ENCODE results near the gene REPIN1.

The REPIN1 gene

DNA sequence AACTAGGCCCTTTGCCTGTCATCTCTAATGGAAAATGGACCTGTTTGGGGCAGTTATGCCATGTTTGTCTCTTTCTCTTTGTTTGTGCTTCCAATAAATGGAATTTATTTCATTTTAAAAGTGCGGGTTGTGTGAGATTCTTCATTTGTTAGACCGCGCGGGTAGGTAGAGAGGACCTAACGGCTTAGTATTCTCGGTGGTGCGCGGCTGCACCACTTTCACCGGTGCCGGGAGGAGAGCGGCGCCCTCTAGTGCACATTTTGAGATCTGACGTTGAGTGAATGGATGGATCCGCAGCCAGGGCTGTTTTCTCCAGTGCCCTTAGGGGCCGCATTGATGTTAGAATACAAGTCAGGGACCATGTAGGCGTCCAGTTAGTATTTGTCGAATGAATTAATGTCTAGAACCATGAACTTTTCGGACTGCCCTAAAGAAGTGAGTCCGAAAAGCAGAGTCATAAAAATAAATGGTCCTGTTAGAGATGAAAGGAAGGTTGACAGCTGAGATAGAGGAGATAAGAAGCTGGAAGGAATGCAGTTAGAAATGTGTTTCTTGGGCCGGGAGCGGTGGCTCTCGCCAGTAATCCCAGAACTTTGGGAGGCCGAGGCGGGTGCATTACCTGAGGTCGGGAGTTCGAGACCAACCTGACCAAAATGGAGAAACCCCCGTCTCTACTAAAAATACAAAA, 52.5 kb downstream of the REPIN1 start:
- H3K4me1 ChIP-seq (ENCODE audit: control insufficient read depth, insufficient read depth, low read length): no peaks in the 10 kb centered on the region
- H3K9me3 ChIP-seq (ENCODE audit: control insufficient read depth, low read length): no peaks in the 10 kb centered on the region
- H3K27me3 ChIP-seq (ENCODE audit: control insufficient read depth, insufficient read depth, low read length): no peaks in the 10 kb centered on the region
- no peak overlapping the region for H3K9ac ChIP-seq (ENCODE audit: low read length)
- no peaks in the 10 kb centered on the region for H3K36me3 ChIP-seq (ENCODE audit: control insufficient read depth, insufficient read depth, low read length)
- H3K4me3 ChIP-seq (ENCODE audit: low read length): no peak overlapping the region

DNA sequence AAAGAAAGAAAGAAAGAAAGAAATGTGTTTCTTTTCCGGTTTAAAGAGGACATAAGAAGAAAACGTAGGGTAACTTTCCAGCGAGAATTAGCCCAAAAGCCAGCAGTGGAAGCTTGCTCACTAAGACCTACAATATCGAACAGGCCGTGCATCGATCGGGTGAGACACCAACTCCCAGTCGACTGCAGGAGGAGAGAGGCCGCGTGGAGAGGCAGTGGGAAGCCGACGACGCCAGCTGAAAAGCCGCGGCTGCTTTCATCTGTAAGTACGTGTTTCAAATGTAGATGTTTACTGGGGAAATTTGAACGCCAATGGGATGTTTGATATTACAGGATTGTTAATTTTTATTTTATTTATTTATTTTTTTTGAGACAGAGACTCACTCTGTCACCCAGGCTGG, 53.2 kb downstream of the REPIN1 start:
- Histone ChIP-seq H3K36me3 (ENCODE audit: control insufficient read depth, insufficient read depth, low read length) (no peaks in the 10 kb centered on the region), H3K9ac (ENCODE audit: low read length) (no peak overlapping the region), H3K4me3 (ENCODE audit: low read length) (no peak overlapping the region), H3K27me3 (ENCODE audit: control insufficient read depth, insufficient read depth, low read length) (no peaks in the 10 kb centered on the region), H3K4me1 (ENCODE audit: control insufficient read depth, insufficient read depth, low read length) (no peaks in the 10 kb centered on the region), H3K9me3 (ENCODE audit: control insufficient read depth, low read length) (no peaks in the 10 kb centered on the region)

Measured in mucosa of stomach (tissue), 1 donor.